Duodenal mucosa (tissue), 2 donors: Measurements from ENCODE around the gene CD2.

Source experiments
- H3K27ac ChIP-seq: one replicate; pipeline ENCODE4 v1.7.0; 2013; ENCODE audit warnings: low read depth, low read length
- H3K27me3 ChIP-seq, 2 donors: one replicate each; pipeline ENCODE4 v1.7.0; 2013; ENCODE audit warnings: low read length in 2 of 2, control low read depth in 1 of 2; ENCODE audit not compliant: insufficient read depth in 2 of 2, control insufficient read depth in 1 of 2
- H3K36me3 ChIP-seq, 2 donors: one replicate each; pipeline ENCODE4 v1.7.0; 2013; ENCODE audit warnings: low read length in 2 of 2, control low read depth in 1 of 2; ENCODE audit not compliant: insufficient read depth in 2 of 2, control insufficient read depth in 1 of 2
- H3K4me1 ChIP-seq, 2 donors: one replicate each; pipeline ENCODE4 v1.7.0; 2013; ENCODE audit warnings: low read length in 2 of 2, control low read depth in 1 of 2; ENCODE audit not compliant: insufficient read depth in 2 of 2, control insufficient read depth in 1 of 2
- H3K4me3 ChIP-seq, 2 donors: one replicate each; pipeline ENCODE4 v1.7.0; 2013; ENCODE audit warnings: low read length in 2 of 2, low read depth in 1 of 2
- H3K9ac ChIP-seq, 2 donors: one replicate each; pipeline ENCODE4 v1.7.0; 2013; ENCODE audit warnings: low read length in 2 of 2, low read depth in 1 of 2
- H3K9me3 ChIP-seq, 2 donors: one replicate each; pipeline ENCODE4 v1.7.0; 2013; ENCODE audit warnings: low read length in 2 of 2, control low read depth in 1 of 2; ENCODE audit not compliant: control insufficient read depth in 1 of 2

CD2 gene

GRCh38 chr1:116716391-116716790 lies 37.8 kb upstream of the CD2 start:
- no peaks in the 10 kb centered on the region for H3K9me3 ChIP-seq
- no peak overlapping the region for H3K4me3 ChIP-seq
- H3K27ac ChIP-seq = no peak overlapping the region
- no peaks in the 10 kb centered on the region for H3K4me1 ChIP-seq
- no peaks in the 10 kb centered on the region for H3K27me3 ChIP-seq
- no peaks in the 10 kb centered on the region for H3K36me3 ChIP-seq
- no peak overlapping the region for H3K9ac ChIP-seq

DNA sequence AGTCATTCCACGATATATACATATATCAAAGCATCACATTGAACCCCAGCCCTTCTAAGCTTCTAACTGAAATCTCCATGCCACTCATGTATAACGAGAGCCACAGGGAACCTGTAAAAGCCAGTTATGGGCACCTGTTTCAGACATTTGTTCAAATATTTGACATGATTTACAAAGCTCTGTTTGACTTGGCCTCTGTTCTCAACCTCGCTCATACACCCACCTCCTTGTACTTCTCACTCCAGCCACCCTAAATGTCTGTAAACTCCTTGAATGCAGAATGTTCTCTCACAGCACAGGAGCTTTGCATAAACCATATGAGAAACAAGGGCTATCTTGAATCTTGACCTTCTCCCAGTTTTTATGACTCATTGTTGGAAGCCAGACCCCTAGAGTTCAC lies 36.9 kb upstream of the CD2 start:
- Histone ChIP-seq H3K4me1 (peaks cover 5 to 8% of the 10 kb centered on the region in 2 donors), H3K4me3 (no peak overlapping the region), H3K27ac (no peak overlapping the region)

GRCh38 chr1:116720364-116721038 lies 33.7 kb upstream of the CD2 start:
- Histone ChIP-seq H3K36me3 (no peaks in the 10 kb centered on the region), H3K9ac (no peak overlapping the region), H3K9me3 (no peaks in the 10 kb centered on the region), H3K27me3 (no peaks in the 10 kb centered on the region), H3K27ac (no peak overlapping the region), H3K4me3 (no peak overlapping the region), H3K4me1 (peaks cover 14% of the 10 kb centered on the region in 2 donors)

More for the DNA sequence above, 36.9 kb upstream of the CD2 start:
- Histone ChIP-seq H3K27me3 (no peaks in the 10 kb centered on the region), H3K36me3 (no peaks in the 10 kb centered on the region), H3K9me3 (no peaks in the 10 kb centered on the region), H3K9ac (no peak overlapping the region)

GRCh38 chr1:116721039-116721405 lies 33.2 kb upstream of the CD2 start:
- Histone ChIP-seq H3K27me3 (no peaks in the 10 kb centered on the region), H3K4me3 (no peak overlapping the region), H3K27ac (no peak overlapping the region), H3K9me3 (no peaks in the 10 kb centered on the region), H3K36me3 (no peaks in the 10 kb centered on the region), H3K4me1 (peaks cover 14% of the 10 kb centered on the region in 2 donors), H3K9ac (no peak overlapping the region)

GRCh38 chr1:116721451-116722007 lies 32.7 kb upstream of the CD2 start:
- Histone ChIP-seq H3K4me1 (peaks cover 14% of the 10 kb centered on the region in 2 donors), H3K36me3 (no peaks in the 10 kb centered on the region), H3K4me3 (no peak overlapping the region), H3K9ac (no peak overlapping the region), H3K27ac (no peak overlapping the region), H3K27me3 (no peaks in the 10 kb centered on the region), H3K9me3 (no peaks in the 10 kb centered on the region)

- Histone ChIP-seq H3K9me3 (no peaks in the 10 kb centered on the region), H3K4me1 (peaks cover 14% of the 10 kb centered on the region in 2 donors), H3K27me3 (no peaks in the 10 kb centered on the region), H3K9ac (no peak overlapping the region), H3K27ac (no peak overlapping the region), H3K4me3 (no peak overlapping the region), H3K36me3 (no peaks in the 10 kb centered on the region)
These were observed 32.0 kb upstream of the CD2 start for GRCh38 chr1:116722016-116722838.

- no peaks in the 10 kb centered on the region for H3K9me3 ChIP-seq
- H3K9ac ChIP-seq = no peak overlapping the region
- no peak overlapping the region for H3K4me3 ChIP-seq
- no peaks in the 10 kb centered on the region for H3K36me3 ChIP-seq
- H3K4me1 ChIP-seq = peaks cover 14% of the 10 kb centered on the region in 2 donors
- H3K27me3 ChIP-seq = no peaks in the 10 kb centered on the region
- H3K27ac ChIP-seq = no peak overlapping the region
These were observed 29.4 kb upstream of the CD2 start for GRCh38 chr1:116724765-116725375.

- Histone ChIP-seq H3K9ac (no peak overlapping the region), H3K9me3 (no peaks in the 10 kb centered on the region)
These were observed 28.4 kb upstream of the CD2 start for GRCh38 chr1:116725798-116726197.

GRCh38 chr1:116726872-116727820 lies 27.1 kb upstream of the CD2 start:
- Histone ChIP-seq H3K27ac (no peak overlapping the region), H3K9me3 (no peaks in the 10 kb centered on the region), H3K27me3 (no peaks in the 10 kb centered on the region), H3K9ac (no peak overlapping the region), H3K36me3 (no peaks in the 10 kb centered on the region), H3K4me1 (peaks cover 7 to 10% of the 10 kb centered on the region in 2 donors), H3K4me3 (no peak overlapping the region)

More at GRCh38 chr1:116725798-116726197, 28.4 kb upstream of the CD2 start:
- H3K4me1 ChIP-seq = peaks cover 14% of the 10 kb centered on the region in 2 donors
- H3K4me3 ChIP-seq = no peak overlapping the region
- no peak overlapping the region for H3K27ac ChIP-seq
- H3K36me3 ChIP-seq = no peaks in the 10 kb centered on the region
- no peaks in the 10 kb centered on the region for H3K27me3 ChIP-seq
